Endodermal cell (in vitro differentiated cells): Measurements from ENCODE around the gene CAPZB. TPM values are rescaled to one million over a fixed set of nuclear protein-coding genes. Genes with fewer than 3 reads are reported as not detected.
A peak's percentile ranks its signal among the peaks of the same experiment; 100 is the strongest.

ENCODE experiments used
- DNase-seq: peaks from one replicate; pipeline ENCODE4 v3.0.0-alpha.2; 2017
- H3K27ac ChIP-seq: 2 replicates; pipeline ENCODE4 v1.5.1; 2013; ENCODE audit warnings: mild to moderate bottlenecking, low read depth, low read length, moderate library complexity
- H3K27me3 ChIP-seq: 2 replicates; pipeline ENCODE4 v1.6.1; 2013; ENCODE audit warnings: mild to moderate bottlenecking, low read length, moderate library complexity; ENCODE audit not compliant: insufficient read depth, control insufficient read depth, poor library complexity, severe bottlenecking
- H3K36me3 ChIP-seq: 2 replicates; pipeline ENCODE4 v1.7.0; 2013; ENCODE audit warnings: mild to moderate bottlenecking, low read length, moderate library complexity; ENCODE audit not compliant: control insufficient read depth, insufficient read depth
- H3K4me1 ChIP-seq: one replicate; pipeline ENCODE4 v1.7.0; 2013; ENCODE audit warnings: low read length; ENCODE audit not compliant: control insufficient read depth, insufficient read depth
- H3K4me3 ChIP-seq: 2 replicates; pipeline ENCODE4 v1.5.1; 2013; ENCODE audit warnings: mild to moderate bottlenecking, low read length, moderate library complexity
- H3K9ac ChIP-seq: 2 replicates; pipeline ENCODE4 v1.6.1; 2013; ENCODE audit warnings: mild to moderate bottlenecking, low read length, moderate library complexity; ENCODE audit not compliant: poor library complexity, severe bottlenecking; ENCODE audit errors: extremely low read depth
- H3K9me3 ChIP-seq: 2 replicates; pipeline ENCODE4 v1.6.1; 2013; ENCODE audit warnings: mild to moderate bottlenecking, low read length, moderate library complexity; ENCODE audit not compliant: control insufficient read depth
- H3K27ac Mint-ChIP-seq: 2 replicates; pipeline ENCODE4 v1.8.0; 2020; ENCODE audit warnings: mixed read lengths
- H3K27me3 Mint-ChIP-seq: 2 replicates; pipeline ENCODE4 v1.8.0; 2021; ENCODE audit warnings: mild to moderate bottlenecking, mixed read lengths; ENCODE audit not compliant: insufficient read depth
- H3K36me3 Mint-ChIP-seq: 2 replicates; pipeline ENCODE4 v1.8.0; 2020; ENCODE audit warnings: low read depth, mixed read lengths
- H3K4me1 Mint-ChIP-seq: 2 replicates; pipeline ENCODE4 v1.8.0; 2020; ENCODE audit warnings: mixed read lengths
- H3K4me3 Mint-ChIP-seq: 2 replicates; pipeline ENCODE4 v1.8.0; 2020; ENCODE audit warnings: mild to moderate bottlenecking, moderate library complexity, mixed read lengths
- H3K9me3 Mint-ChIP-seq: 2 replicates; pipeline ENCODE4 v1.8.0; 2020; ENCODE audit warnings: mild to moderate bottlenecking, mixed read lengths
- WGBS, 2 experiments: methylation state at CpG; one replicate each; pipeline versions ENCODE4 v1.1.5 to v1.1.7; 2013; ENCODE audit warnings: missing lambda C conversion rate in 2 of 2, mixed read lengths in 1 of 2; ENCODE audit not compliant: insufficient coverage in 1 of 2, insufficient read length in 1 of 2; 5-methylcytosine and 5-hydroxymethylcytosine counted together
- total RNA-seq, 2 donors: library from RNA; stranded (reverse); fragmentation: NEBNext Ultra II Directional in 1 of 2; extraction: Animal tissue kit (Norgen Biotek cat#: 25700) in 1 of 2; gene quantifications; 2 replicates in 1 of 2; 3 replicates in 1 of 2; pipeline ENCODE4 v1.2.1, GENCODE V29; 2021
- TF ChIP-seq, protein P1 (sequence below): fragments of 200-600 bp; sonication (generic); conservative IDR thresholded peaks from 2 replicates; pipeline ENCODE4 v1.5.0; 2021; ENCODE audit warnings: antibody characterized with exemption, mild to moderate bottlenecking

The CAPZB gene
- total RNA-seq, 2 donors from 2014 or later, result 334 to 362 TPM

DNA sequence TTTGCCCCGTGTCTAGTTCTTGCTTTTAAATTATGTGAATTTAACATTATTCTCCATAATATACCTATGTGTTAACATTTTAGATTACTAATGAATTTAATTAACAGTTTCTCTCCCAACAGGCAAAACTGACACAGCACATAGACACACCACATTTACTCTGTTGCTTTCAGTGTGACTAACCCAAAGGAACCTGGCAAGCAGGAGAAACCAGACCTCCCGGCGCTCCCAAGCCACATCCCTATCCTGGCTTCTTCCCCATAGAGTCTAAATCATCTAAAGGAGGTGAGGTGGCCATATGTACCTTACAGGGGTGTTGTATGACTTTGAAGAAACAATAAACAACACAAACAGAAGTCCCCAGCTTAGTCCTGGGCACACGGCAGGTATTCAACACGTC is 69.2 kb downstream of the CAPZB start:
- Mint-ChIP-seq H3K4me1 (peaks cover 10% of the 10 kb centered on the region), H3K9me3 (no peaks in the 10 kb centered on the region), H3K4me3 (no peak overlapping the region), H3K27me3 (no peaks in the 10 kb centered on the region), H3K27ac (peak overlapping the region; percentile 16), H3K36me3 (peaks cover 30% of the 10 kb centered on the region)
- no peak overlapping the region for H3K9ac ChIP-seq
- no peaks in the 10 kb centered on the region for H3K4me1 ChIP-seq
- DNase-seq, result no peak
- H3K9me3 ChIP-seq, result no peaks in the 10 kb centered on the region
- no peaks in the 10 kb centered on the region for H3K27me3 ChIP-seq
- no peak overlapping the region for H3K27ac ChIP-seq
- WGBS, 2 experiments, result 98 to 100% methylated on average over 1 to 4 of the region's 5 CpGs
- H3K4me3 ChIP-seq, result no peak overlapping the region
- TF ChIP-seq, protein P1, sequence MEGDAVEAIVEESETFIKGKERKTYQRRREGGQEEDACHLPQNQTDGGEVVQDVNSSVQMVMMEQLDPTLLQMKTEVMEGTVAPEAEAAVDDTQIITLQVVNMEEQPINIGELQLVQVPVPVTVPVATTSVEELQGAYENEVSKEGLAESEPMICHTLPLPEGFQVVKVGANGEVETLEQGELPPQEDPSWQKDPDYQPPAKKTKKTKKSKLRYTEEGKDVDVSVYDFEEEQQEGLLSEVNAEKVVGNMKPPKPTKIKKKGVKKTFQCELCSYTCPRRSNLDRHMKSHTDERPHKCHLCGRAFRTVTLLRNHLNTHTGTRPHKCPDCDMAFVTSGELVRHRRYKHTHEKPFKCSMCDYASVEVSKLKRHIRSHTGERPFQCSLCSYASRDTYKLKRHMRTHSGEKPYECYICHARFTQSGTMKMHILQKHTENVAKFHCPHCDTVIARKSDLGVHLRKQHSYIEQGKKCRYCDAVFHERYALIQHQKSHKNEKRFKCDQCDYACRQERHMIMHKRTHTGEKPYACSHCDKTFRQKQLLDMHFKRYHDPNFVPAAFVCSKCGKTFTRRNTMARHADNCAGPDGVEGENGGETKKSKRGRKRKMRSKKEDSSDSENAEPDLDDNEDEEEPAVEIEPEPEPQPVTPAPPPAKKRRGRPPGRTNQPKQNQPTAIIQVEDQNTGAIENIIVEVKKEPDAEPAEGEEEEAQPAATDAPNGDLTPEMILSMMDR, result no peak
- H3K36me3 ChIP-seq, result peaks cover 47% of the 10 kb centered on the region

DNA sequence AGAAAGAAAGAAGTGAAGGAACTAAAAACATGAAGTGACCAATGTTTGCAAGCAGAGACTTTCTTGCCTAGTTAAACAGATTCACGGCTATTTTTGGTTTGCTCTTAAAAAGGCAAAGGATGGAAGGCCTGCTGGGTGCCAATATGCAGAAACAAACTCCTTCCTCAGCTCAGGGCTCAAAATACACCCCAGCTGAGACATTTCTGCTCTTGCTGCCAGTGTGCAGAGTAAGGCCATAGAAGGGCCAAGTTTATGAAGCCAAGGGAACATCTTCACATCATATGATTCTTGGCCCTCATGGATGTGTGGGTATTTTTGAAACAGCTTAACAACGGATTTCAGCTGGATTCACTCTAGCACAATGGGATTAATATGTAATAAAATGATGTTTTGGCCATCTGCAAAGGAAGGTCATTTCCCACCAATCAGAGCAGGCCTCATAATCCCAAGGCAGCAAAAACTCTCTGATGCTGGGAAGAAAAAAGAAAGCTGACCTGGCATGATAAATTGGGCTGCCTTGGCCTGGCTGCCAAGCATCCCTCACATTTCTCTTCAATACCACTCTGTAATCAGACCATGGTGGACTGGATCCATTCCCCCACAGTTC is 70.7 kb downstream of the CAPZB start:
- Mint-ChIP-seq H3K27ac (peak overlapping the region; percentile 56), H3K4me1 (peaks cover 10% of the 10 kb centered on the region), H3K27me3 (no peaks in the 10 kb centered on the region), H3K36me3 (peaks cover 33% of the 10 kb centered on the region), H3K9me3 (no peaks in the 10 kb centered on the region), H3K4me3 (no peak overlapping the region)
- H3K9ac ChIP-seq, result no peak overlapping the region
- peaks cover 46% of the 10 kb centered on the region for H3K36me3 ChIP-seq
- TF ChIP-seq, protein P1, result no peak
- no peaks in the 10 kb centered on the region for H3K27me3 ChIP-seq
- 79 to 91% methylated on average over 2 of the region's 2 CpGs for WGBS, 2 experiments
- H3K4me3 ChIP-seq, result no peak overlapping the region
- H3K4me1 ChIP-seq, result no peaks in the 10 kb centered on the region
- no peaks in the 10 kb centered on the region for H3K9me3 ChIP-seq
- no peak overlapping the region for H3K27ac ChIP-seq
- no peak for DNase-seq

DNA sequence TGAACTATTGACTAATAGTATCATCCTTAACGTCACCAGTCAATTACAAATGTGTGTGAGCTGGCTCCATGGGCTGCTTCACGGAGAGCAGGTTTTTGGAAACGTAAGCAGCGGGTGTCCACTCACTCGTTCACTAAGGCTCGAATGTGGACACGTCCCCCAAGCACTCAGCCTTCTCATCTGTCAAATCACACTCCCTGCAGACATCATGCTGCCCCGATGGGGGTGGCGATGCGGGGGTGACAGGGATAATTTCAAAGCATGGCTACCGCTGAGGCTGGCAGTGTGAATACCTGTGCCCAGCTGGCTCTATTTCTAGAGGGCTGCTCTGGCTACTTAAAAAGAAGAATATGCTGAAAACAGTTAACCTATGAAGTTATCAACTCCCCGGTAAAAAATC is 71.3 kb downstream of the CAPZB start:
- Histone ChIP-seq H3K9ac (no peak overlapping the region), H3K9me3 (no peaks in the 10 kb centered on the region), H3K36me3 (peaks cover 43% of the 10 kb centered on the region), H3K4me1 (no peaks in the 10 kb centered on the region), H3K4me3 (no peak overlapping the region), H3K27me3 (no peaks in the 10 kb centered on the region), H3K27ac (no peak overlapping the region)
- Mint-ChIP-seq H3K27me3 (no peaks in the 10 kb centered on the region), H3K4me3 (no peak overlapping the region), H3K9me3 (no peaks in the 10 kb centered on the region), H3K36me3 (peaks cover 29% of the 10 kb centered on the region), H3K4me1 (peaks cover 10% of the 10 kb centered on the region), H3K27ac (peak overlapping the region; percentile 56)
- TF ChIP-seq, protein P1, result no peak
- 93 to 95% methylated on average over 10 to 12 of the region's 12 CpGs for WGBS, 2 experiments
- no peak for DNase-seq
